ENCODE results near the gene CRYL1.

The CRYL1 gene

DNA sequence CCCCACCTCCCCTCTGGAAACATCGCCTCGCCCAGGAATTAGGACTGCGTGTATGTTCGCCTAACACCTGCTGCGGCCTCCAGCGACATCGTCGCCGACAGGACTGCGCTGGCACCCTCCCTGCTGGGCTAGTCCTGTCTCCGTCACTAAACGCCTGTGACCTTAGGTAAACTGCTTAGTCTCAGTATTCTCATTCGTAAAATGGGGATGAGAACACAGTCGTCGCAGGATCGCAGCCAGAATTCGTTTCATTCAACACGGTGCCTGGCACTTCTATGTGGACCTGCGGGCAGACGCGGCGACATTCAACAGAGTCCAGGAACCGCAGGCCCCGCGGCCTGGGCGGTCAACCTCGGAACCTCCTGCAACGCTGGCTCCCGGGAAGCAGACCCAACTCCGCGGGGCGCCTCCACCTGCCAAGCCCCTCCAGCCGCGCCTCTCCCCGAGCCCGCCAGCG, 485 bp downstream of the CRYL1 start:
- Histone ChIP-seq H3F3A (ENCODE audit: control insufficient read depth, insufficient read depth) (no peaks in the 10 kb centered on the region), H3K4me1 (ENCODE audit: control insufficient read depth, low read length) (peaks cover 10% of the 10 kb centered on the region), H3K4me3 (ENCODE audit: low read length) (peak overlapping the region; percentile 72), H3K27ac (ENCODE audit: low read depth, low read length) (no peak overlapping the region), H4K20me1 (ENCODE audit: control insufficient read depth, insufficient read depth, low read depth, low read length) (no peaks in the 10 kb centered on the region), H3K9me2 (replicated peaks; ENCODE audit: control insufficient read depth, low read length) (no peaks in the 10 kb centered on the region), H3K36me3 (ENCODE audit: control insufficient read depth, low read length) (no peaks in the 10 kb centered on the region), H3K27me3 (ENCODE audit: control insufficient read depth, low read length) (peaks cover 23% of the 10 kb centered on the region), H3K4me2 (ENCODE audit: low read length) (peak overlapping the region; percentile 78), H3K79me2 (ENCODE audit: control insufficient read depth, low read length) (no peaks in the 10 kb centered on the region), H3K9me3 (ENCODE audit: control insufficient read depth, insufficient read depth, low read length) (no peaks in the 10 kb centered on the region)
- no peak for TF ChIP-seq CTCF (IDR thresholded peaks at IDR 0.05; ENCODE audit: low read depth, low read length, poor library complexity, severe bottlenecking)
- no peak; the same call in 1 of the 2 replicates for TF ChIP-seq EZH2phosphoT487 (IDR thresholded peaks at IDR 0.05; ENCODE audit: borderline replicate concordance, low read length)

GRCh38 chr13:20521364-20522115, 4.1 kb downstream of the CRYL1 start:
- H3K27ac ChIP-seq (ENCODE audit: low read depth, low read length), result no peak overlapping the region
- no peaks in the 10 kb centered on the region for H3K9me3 ChIP-seq (ENCODE audit: control insufficient read depth, insufficient read depth, low read length)
- no peaks in the 10 kb centered on the region for H3K36me3 ChIP-seq (ENCODE audit: control insufficient read depth, low read length)
- H3K4me3 ChIP-seq (ENCODE audit: low read length), result no peak overlapping the region
- H3K27me3 ChIP-seq (ENCODE audit: control insufficient read depth, low read length), result peaks cover 12% of the 10 kb centered on the region
- no peak overlapping the region for H3K4me2 ChIP-seq (ENCODE audit: low read length)
- no peaks in the 10 kb centered on the region for H3K79me2 ChIP-seq (ENCODE audit: control insufficient read depth, low read length)
- H4K20me1 ChIP-seq (ENCODE audit: control insufficient read depth, insufficient read depth, low read depth, low read length), result no peaks in the 10 kb centered on the region
- H3K4me1 ChIP-seq (ENCODE audit: control insufficient read depth, low read length), result peaks cover 10% of the 10 kb centered on the region
- H3K9me2 ChIP-seq (replicated peaks; ENCODE audit: control insufficient read depth, low read length), result no peaks in the 10 kb centered on the region
- TF ChIP-seq CTCF (IDR thresholded peaks at IDR 0.05; ENCODE audit: low read depth, low read length, poor library complexity, severe bottlenecking) (no peak), EZH2phosphoT487 (IDR thresholded peaks at IDR 0.05; ENCODE audit: borderline replicate concordance, low read length) (no peak)
- no peaks in the 10 kb centered on the region for H3F3A ChIP-seq (ENCODE audit: control insufficient read depth, insufficient read depth)

- Histone ChIP-seq H3K27ac (ENCODE audit: low read depth, low read length) (no peak overlapping the region), H3K79me2 (ENCODE audit: control insufficient read depth, low read length) (no peaks in the 10 kb centered on the region), H3K9me3 (ENCODE audit: control insufficient read depth, insufficient read depth, low read length) (no peaks in the 10 kb centered on the region), H3K4me1 (ENCODE audit: control insufficient read depth, low read length) (no peaks in the 10 kb centered on the region), H4K20me1 (ENCODE audit: control insufficient read depth, insufficient read depth, low read depth, low read length) (no peaks in the 10 kb centered on the region), H3K4me2 (ENCODE audit: low read length) (no peak overlapping the region), H3F3A (ENCODE audit: control insufficient read depth, insufficient read depth) (no peaks in the 10 kb centered on the region), H3K4me3 (ENCODE audit: low read length) (no peak overlapping the region), H3K27me3 (ENCODE audit: control insufficient read depth, low read length) (0 out of 2 replicates have a peak, but pooled peaks cover 2% of the 10 kb centered on the region), H3K36me3 (ENCODE audit: control insufficient read depth, low read length) (no peaks in the 10 kb centered on the region), H3K9me2 (replicated peaks; ENCODE audit: control insufficient read depth, low read length) (no peaks in the 10 kb centered on the region)
- TF ChIP-seq CTCF (IDR thresholded peaks at IDR 0.05; ENCODE audit: low read depth, low read length, poor library complexity, severe bottlenecking), result no peak
- TF ChIP-seq EZH2phosphoT487 (IDR thresholded peaks at IDR 0.05; ENCODE audit: borderline replicate concordance, low read length), result no peak
Observed at GRCh38 chr13:20519875-20520274, 5.8 kb downstream of the CRYL1 start.
